Left renal cortex interstitium (tissue), 4 donors: ENCODE data around the gene SFTPD. TPM values are rescaled to one million over a fixed set of nuclear protein-coding genes. Genes with fewer than 3 reads are reported as not detected.

ENCODE experiments used
- polyA plus RNA-seq, 4 donors: library from polyadenylated mRNA; unstranded; fragments of 120-200 nt; gene quantifications; one replicate each; pipeline ENCODE4 v1.2.1, GENCODE V29; 2013; ENCODE audit not compliant: insufficient read length in 4 of 4

SFTPD gene
- polyA plus RNA-seq, 4 donors: 0.97 to 2.0 (median 1.3) TPM

Other genes with a start within 250 kb of the SFTPD start
- gene NUTM2B, start 245.9 kb downstream of the SFTPD start, polyA plus RNA-seq: 1 to 10 TPM in 3 of 4 donors, under 1 TPM in 1; 0.49 to 4.2 (median 2.6) TPM
- gene NUTM2E, start 122.4 kb downstream of the SFTPD start, polyA plus RNA-seq: under 1 TPM in 3 of 4 donors, not detected in 1; 0.24 to 0.64 (median 0.34) TPM
- gene TMEM254, start 129.6 kb upstream of the SFTPD start, polyA plus RNA-seq: 10 to 100 TPM; 49.6 to 62.5 (median 56.5) TPM
- 10 to 100 TPM; 15.2 to 34.7 (median 26.6) TPM for gene PLAC9, start 183.6 kb upstream of the SFTPD start, polyA plus RNA-seq